ENCODE results near the gene KLHL40.

The KLHL40 gene

GRCh38 chr3:42690766-42691680 lies 5.7 kb downstream of the KLHL40 start:
- DNase-seq (ENCODE audit: low spot score), result no peak

GRCh38 chr3:42691816-42692666 lies 6.7 kb downstream of the KLHL40 start:
- DNase-seq (ENCODE audit: low spot score), result no peak

GRCh38 chr3:42692667-42693529 lies 7.6 kb downstream of the KLHL40 start:
- no peak for DNase-seq (ENCODE audit: low spot score)

DNA sequence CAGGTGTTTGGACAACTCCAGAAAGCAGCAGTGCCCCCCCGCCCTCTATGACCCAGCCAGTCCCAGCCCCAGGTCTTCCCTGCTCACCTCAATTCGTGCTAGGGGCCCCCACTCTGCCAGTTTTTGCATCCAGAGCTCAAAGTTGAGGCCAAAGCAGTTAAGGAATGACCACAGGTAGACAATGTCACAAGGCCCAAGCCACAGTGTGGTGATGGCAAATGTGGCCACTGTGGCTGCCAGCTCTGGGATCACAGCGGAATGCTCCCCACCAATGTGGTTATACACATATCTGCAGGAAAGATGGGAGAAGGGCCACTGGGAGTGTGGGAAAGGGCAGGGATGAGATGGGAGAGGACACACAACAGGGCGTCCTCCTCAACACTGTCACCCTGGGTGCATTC lies 8.2 kb downstream of the KLHL40 start:
- DNase-seq (ENCODE audit: low spot score), result no peak

DNA sequence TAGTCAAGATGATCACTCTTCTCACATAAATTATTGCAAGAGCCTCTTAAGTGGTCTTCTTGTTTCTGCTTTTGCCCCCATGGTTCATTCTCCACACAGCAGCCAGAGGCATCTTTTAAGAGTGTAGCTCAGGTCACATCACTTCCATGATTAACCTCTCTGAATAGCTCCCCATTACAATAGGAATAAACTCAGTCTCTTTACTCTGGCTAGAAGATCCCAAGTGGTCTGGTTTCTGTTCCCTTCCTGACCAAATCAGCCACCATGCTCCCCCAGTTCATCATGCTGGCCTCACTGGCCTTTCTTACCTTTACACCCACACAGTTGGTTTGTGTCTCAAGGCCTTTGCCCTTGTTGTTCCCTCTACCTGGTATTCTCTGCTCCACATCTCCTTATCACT lies 9.0 kb downstream of the KLHL40 start:
- no peak for DNase-seq (ENCODE audit: low spot score)

DNA sequence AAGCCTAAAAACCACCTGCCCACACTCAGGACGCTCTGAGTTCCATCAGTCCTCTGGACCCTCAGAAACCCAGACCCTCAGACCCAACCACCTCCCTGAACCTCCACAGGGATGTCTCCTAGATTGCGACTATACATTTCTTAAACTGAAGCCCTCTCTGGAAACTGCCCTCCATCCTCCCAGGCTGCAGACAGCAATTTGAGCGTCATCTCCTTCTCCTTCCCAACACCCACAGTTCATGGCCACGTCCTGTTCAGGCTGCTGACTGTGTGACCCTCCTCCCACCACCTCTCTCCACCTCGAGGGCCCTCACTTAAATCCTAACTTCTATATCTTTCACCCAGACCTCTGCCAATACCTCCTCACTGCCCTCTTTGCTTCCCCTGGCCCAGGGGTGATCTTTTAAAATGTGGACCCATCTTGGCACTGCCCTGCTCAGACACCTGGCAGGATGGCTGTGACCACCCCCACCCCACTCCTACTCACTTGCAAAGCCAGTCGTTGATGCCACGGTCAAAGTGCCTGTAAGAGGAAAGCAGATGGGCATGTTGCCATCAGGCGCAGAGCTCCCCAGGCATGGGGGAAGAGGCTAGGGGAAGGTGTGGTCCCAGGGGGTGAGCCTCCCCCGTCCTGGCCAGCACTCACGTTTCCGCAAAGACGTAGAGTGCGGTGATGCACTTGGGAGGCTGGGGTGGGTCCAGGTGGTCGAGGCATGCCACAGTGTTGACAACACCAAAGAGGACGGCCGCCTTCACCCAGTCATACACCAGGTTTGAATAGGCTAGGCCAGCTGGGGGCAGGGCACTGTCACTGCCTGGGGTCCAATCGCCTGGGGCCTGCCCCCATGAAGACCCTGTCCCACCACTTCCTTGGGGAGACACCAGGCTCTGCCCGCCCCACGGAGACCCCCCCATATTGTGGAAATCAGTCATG lies 11.3 kb downstream of the KLHL40 start:
- DNase-seq (ENCODE audit: low spot score), result no peak

GRCh38 chr3:42697289-42698051 lies 12.1 kb downstream of the KLHL40 start:
- DNase-seq (ENCODE audit: low spot score), result no peak

GRCh38 chr3:42698216-42698910 lies 13.0 kb downstream of the KLHL40 start:
- DNase-seq (ENCODE audit: low spot score), result no peak

DNA sequence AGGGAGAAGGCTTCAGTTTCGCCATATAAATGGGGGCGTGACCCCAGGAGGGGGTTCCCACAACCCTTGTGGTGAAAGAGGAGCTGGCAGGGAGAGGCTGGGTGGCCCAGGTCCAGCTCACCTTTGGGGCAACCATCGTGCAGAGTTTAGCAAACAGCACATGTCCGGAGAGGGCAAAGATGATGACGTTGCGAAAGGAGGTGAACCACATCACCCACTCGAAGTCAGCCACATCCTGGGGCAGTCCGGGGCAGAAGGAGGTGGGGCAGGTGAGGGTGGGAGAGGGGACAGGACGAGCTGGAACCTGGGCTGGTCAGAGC lies 13.5 kb downstream of the KLHL40 start:
- DNase-seq (ENCODE audit: low spot score), result no peak

DNA sequence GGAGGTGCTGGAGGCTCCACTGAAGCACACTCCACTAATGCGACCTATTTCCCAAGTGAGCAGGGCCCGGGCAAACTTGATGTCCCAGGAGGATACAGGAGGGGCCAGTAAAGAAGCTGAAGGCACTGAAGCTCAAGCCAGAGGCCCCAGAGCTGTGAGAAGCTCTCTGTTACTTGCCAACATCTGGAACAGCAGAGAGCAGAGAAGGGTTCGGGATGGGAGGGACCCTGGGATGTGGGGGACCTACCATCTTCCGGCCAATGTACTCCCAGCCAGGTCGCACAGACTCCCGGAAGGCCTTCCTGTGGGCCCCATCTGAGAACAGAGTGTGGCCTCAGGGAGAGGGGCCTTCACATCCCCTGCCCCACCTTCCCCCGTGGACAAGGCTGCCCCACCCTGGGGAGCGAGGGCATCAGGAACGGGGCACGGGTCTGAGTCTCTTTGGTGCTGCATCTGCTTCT lies 14.2 kb downstream of the KLHL40 start:
- no peak for DNase-seq (ENCODE audit: low spot score)

GRCh38 chr3:42700366-42701288 lies 15.3 kb downstream of the KLHL40 start:
- no peak for DNase-seq (ENCODE audit: low spot score)

DNA sequence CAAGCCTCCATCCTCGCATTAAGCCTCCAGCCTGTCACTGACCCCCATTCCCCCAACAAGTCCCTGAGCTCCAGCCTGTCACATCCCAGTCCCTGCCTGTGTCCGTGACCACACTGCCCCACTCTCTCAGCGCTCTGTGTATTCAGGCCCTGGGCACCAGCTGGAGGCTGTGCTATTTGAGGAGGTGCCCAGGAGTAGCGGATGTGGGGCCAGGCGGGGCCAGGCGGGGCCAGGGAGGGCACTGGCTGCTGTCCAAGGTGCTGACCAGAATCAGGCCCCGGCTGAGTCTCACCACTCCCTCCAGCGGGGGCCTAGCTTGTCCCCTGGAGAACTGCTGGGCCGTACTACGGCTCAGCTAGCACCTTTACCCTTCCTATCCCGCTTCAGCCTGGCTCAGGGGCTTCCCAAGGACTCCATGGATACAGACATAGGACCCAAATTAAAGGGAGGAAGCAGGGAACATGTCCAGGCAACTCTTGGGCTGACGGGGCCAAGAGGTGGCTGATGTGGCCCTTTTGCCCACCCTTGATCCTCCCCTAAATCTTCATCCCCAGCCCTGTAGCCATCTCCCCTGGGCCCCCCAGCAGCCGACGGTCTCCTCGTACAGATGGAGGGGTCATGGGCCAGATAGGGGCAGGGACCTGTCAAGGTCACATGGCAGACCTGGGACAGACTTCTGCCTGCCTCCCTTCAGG lies 16.2 kb downstream of the KLHL40 start:
- peak; percentile 55 for DNase-seq (ENCODE audit: low spot score)

- DNase-seq (ENCODE audit: low spot score), result no peak
Observed at GRCh38 chr3:42702066-42702951, 17.0 kb downstream of the KLHL40 start, which contains the start of gene HHATL. Gene HHATL (minus strand): TSS chr3:42702798. CDS start chr3:42700826, 1,972 bp downstream.

GRCh38 chr3:42702982-42703694 lies 17.8 kb downstream of the KLHL40 start:
- no peak for DNase-seq (ENCODE audit: low spot score)

GRCh38 chr3:42703695-42704025 lies 18.3 kb downstream of the KLHL40 start:
- no peak for DNase-seq (ENCODE audit: low spot score)

All from CD4-positive, alpha-beta T cell treated with Interleukin-2 at 100 ng/mL for 4 hours (primary cell).